Measurements from ENCODE around the gene FAM210B. TPM values are rescaled to one million over a fixed set of nuclear protein-coding genes. Genes with fewer than 3 reads are reported as not detected.

The FAM210B gene
- polyA plus RNA-seq, 2 of the 4 experiments (the other 2 are of a cell fraction) = 9.1 to 13.1 TPM

DNA sequence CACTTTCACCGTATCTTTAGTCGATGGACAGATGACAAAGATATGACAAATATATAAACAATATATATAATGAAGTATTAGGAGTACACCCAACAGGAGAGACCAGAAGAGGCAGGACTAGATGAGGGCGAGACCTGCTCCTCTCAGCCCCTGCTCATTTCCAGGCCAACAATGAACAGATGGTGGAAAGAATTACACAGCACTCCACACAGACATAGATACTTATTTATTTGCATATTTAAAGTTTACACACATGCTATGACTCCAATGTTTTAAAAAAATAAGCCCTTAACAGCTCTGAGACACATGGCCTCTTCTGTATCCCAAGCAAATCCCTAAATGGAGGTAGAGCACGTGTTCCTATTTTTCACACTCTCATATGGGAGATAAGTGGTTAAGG lies 10.4 kb downstream of the FAM210B start:
- H3K9me3 ChIP-seq = no peaks in the 10 kb centered on the region
- TF ChIP-seq FOSB (CRISPR knock-in tag; IDR thresholded peaks at IDR 0.05) (no peak), E2F6 (IDR thresholded peaks at IDR 0.05; ENCODE audit: borderline replicate concordance, low read depth) (no peak), RNF2 (IDR thresholded peaks at IDR 0.05; ENCODE audit: borderline replicate concordance, low read depth) (no peak), KDM1A (IDR thresholded peaks at IDR 0.05; ENCODE audit: low read depth) (no peak), EHF (CRISPR knock-in tag; IDR thresholded peaks at IDR 0.05) (no peak), RCOR1 (IDR thresholded peaks at IDR 0.05; ENCODE audit: low read depth, low read length) (no peak), POLR2A (IDR thresholded peaks at IDR 0.05; ENCODE audit: low read length) (no peak), NR3C1 (IDR thresholded peaks at IDR 0.05) (no peak), CBX8 (IDR thresholded peaks at IDR 0.05) (no peak), MYC (IDR thresholded peaks at IDR 0.05; ENCODE audit: borderline replicate concordance, low read length) (no peak), HOXB5 (CRISPR knock-in tag; IDR thresholded peaks at IDR 0.05) (no peak), REST (IDR thresholded peaks at IDR 0.05) (no peak), KDM5A (IDR thresholded peaks at IDR 0.05) (no peak), RAD21 (conservative IDR thresholded peaks at IDR 0.05 in 1 of 2, IDR thresholded peaks at IDR 0.05 in 1 of 2) (no peak), ZSCAN20 (CRISPR knock-in tag; IDR thresholded peaks at IDR 0.05) (no peak)
- TF ChIP-seq, protein P1, sequence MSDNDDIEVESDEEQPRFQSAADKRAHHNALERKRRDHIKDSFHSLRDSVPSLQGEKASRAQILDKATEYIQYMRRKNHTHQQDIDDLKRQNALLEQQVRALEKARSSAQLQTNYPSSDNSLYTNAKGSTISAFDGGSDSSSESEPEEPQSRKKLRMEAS (IDR thresholded peaks at IDR 0.05) = no peak
- TF ChIP-seq, protein P2, sequence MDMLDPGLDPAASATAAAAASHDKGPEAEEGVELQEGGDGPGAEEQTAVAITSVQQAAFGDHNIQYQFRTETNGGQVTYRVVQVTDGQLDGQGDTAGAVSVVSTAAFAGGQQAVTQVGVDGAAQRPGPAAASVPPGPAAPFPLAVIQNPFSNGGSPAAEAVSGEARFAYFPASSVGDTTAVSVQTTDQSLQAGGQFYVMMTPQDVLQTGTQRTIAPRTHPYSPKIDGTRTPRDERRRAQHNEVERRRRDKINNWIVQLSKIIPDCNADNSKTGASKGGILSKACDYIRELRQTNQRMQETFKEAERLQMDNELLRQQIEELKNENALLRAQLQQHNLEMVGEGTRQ (IDR thresholded peaks at IDR 0.05) = no peak
- ChIA-PET POLR2A (interaction anchor here (1.5 kb wide), 1 partner anchor 10 kb away, joined by 5 read pairs; the partner anchor contains the start of gene FAM210B), CTCF (no interaction called here)
- FAIRE-seq (no peak), DNase-seq (ENCODE audit: low read depth in 1 of 2, low spot score in 1 of 2) (no peak), ATAC-seq (no peak)
- peaks cover 7% of the 10 kb centered on the region for H3K4me1 ChIP-seq
- no peak overlapping the region for H3K4me3 ChIP-seq
- 90% methylated on average over 4 of the region's 4 CpGs for WGBS (ENCODE audit: missing lambda C conversion rate)
- no peak overlapping the region for H3K27ac ChIP-seq
- no peak overlapping the region for H3K4me2 ChIP-seq

GRCh38 chr20:56371977-56372376 lies 13.2 kb downstream of the FAM210B start:
- no peak overlapping the region for H3K4me3 ChIP-seq
- ChIA-PET CTCF (interaction anchor here (1.0 to 1.2 kb wide), 3 partner anchors 12 to 28 kb away, joined by 3 to 5 read pairs (median 3); no protein-coding TSS in a partner anchor), POLR2A (no interaction called here)
- H3K4me1 ChIP-seq = peaks cover 11% of the 10 kb centered on the region
- TF ChIP-seq ZNF302 (CRISPR knock-in tag; IDR thresholded peaks at IDR 0.05) = no peak
- TF ChIP-seq, protein P3, sequence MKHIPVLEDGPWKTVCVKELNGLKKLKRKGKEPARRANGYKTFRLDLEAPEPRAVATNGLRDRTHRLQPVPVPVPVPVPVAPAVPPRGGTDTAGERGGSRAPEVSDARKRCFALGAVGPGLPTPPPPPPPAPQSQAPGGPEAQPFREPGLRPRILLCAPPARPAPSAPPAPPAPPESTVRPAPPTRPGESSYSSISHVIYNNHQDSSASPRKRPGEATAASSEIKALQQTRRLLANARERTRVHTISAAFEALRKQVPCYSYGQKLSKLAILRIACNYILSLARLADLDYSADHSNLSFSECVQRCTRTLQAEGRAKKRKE (CRISPR knock-in tag; IDR thresholded peaks at IDR 0.05; ENCODE audit: low read depth) = no peak
- TF ChIP-seq CEBPB (IDR thresholded peaks at IDR 0.05) = no peak
- no peak for TF ChIP-seq ESRRA (IDR thresholded peaks at IDR 0.05; ENCODE audit: borderline replicate concordance, low read length)
- no peak for TF ChIP-seq POLR2A (IDR thresholded peaks at IDR 0.05; ENCODE audit: low read length)
- no peak for TF ChIP-seq KDM5A (IDR thresholded peaks at IDR 0.05)
- TF ChIP-seq, protein P2 (IDR thresholded peaks at IDR 0.05) = no peak
- TF ChIP-seq TFCP2L1 (CRISPR knock-in tag; IDR thresholded peaks at IDR 0.05) = no peak
- H3K4me2 ChIP-seq = no peak overlapping the region
- ATAC-seq (no peak), FAIRE-seq (no peak), DNase-seq (ENCODE audit: low read depth in 1 of 2, low spot score in 1 of 2) (no peak)
- H3K27ac ChIP-seq = no peak overlapping the region
- H3K9me3 ChIP-seq = no peaks in the 10 kb centered on the region
- 93% methylated on average over 11 of the region's 11 CpGs for WGBS (ENCODE audit: missing lambda C conversion rate)
